Activated naive CD8-positive, alpha-beta T cell (primary cell): ENCODE data around the gene RPRD1A.
"Not testable (repeated sequence)": the region's sequence is repeated elsewhere in the genome, so short reads cannot be mapped to it uniquely, and the experiment has no call there.

ENCODE experiments used
- H3K27ac Mint-ChIP-seq: one replicate; pipeline ENCODE4 v1.8.0; 2021; ENCODE audit warnings: mixed read lengths
- H3K27me3 Mint-ChIP-seq: one replicate; pipeline ENCODE4 v1.8.0; 2021; ENCODE audit warnings: mixed read lengths
- H3K36me3 Mint-ChIP-seq: one replicate; pipeline ENCODE4 v1.8.0; 2021; ENCODE audit warnings: mixed read lengths
- H3K4me1 Mint-ChIP-seq: one replicate; pipeline ENCODE4 v1.8.0; 2021; ENCODE audit warnings: low read depth, mixed read lengths
- H3K4me3 Mint-ChIP-seq: one replicate; pipeline ENCODE4 v1.8.0; 2021; ENCODE audit warnings: mild to moderate bottlenecking, mixed read lengths
- H3K9me3 Mint-ChIP-seq: one replicate; pipeline ENCODE4 v1.8.0; 2021; ENCODE audit warnings: low read depth, mixed read lengths

RPRD1A gene

GRCh38 chr18:36092116-36092515, 24.8 kb upstream of the RPRD1A start:
- not testable (repeated sequence) for H3K27ac Mint-ChIP-seq, H3K27me3 Mint-ChIP-seq, H3K4me3 Mint-ChIP-seq, H3K4me1 Mint-ChIP-seq, H3K36me3 Mint-ChIP-seq, H3K9me3 Mint-ChIP-seq

GRCh38 chr18:36089001-36089400, 21.6 kb upstream of the RPRD1A start:
- no peaks in the 10 kb centered on the region for H3K4me1 Mint-ChIP-seq
- no peaks in the 10 kb centered on the region for H3K9me3 Mint-ChIP-seq
- H3K27ac Mint-ChIP-seq, result no peak overlapping the region
- H3K27me3 Mint-ChIP-seq, result no peaks in the 10 kb centered on the region
- no peak overlapping the region for H3K4me3 Mint-ChIP-seq
- no peaks in the 10 kb centered on the region for H3K36me3 Mint-ChIP-seq

- H3K9me3 Mint-ChIP-seq, result no peaks in the 10 kb centered on the region
- no peak overlapping the region for H3K27ac Mint-ChIP-seq
- no peaks in the 10 kb centered on the region for H3K36me3 Mint-ChIP-seq
- H3K4me1 Mint-ChIP-seq, result no peaks in the 10 kb centered on the region
- H3K27me3 Mint-ChIP-seq, result no peaks in the 10 kb centered on the region
- H3K4me3 Mint-ChIP-seq, result no peak overlapping the region
These were observed 20.9 kb upstream of the RPRD1A start for GRCh38 chr18:36088256-36088655.

- H3K36me3 Mint-ChIP-seq, result peaks cover 1% of the 10 kb centered on the region
- H3K9me3 Mint-ChIP-seq, result peaks cover 6% of the 10 kb centered on the region
- H3K27ac Mint-ChIP-seq, result no peak overlapping the region
- no peaks in the 10 kb centered on the region for H3K27me3 Mint-ChIP-seq
- no peaks in the 10 kb centered on the region for H3K4me1 Mint-ChIP-seq
- no peak overlapping the region for H3K4me3 Mint-ChIP-seq
These were observed 18.8 kb upstream of the RPRD1A start for GRCh38 chr18:36086186-36086585.

GRCh38 chr18:36085195-36085594, 17.8 kb upstream of the RPRD1A start:
- Mint-ChIP-seq H3K4me1 (no peaks in the 10 kb centered on the region), H3K9me3 (peaks cover 15% of the 10 kb centered on the region), H3K27me3 (no peaks in the 10 kb centered on the region), H3K4me3 (no peak overlapping the region), H3K36me3 (peaks cover 4% of the 10 kb centered on the region), H3K27ac (no peak overlapping the region)

DNA sequence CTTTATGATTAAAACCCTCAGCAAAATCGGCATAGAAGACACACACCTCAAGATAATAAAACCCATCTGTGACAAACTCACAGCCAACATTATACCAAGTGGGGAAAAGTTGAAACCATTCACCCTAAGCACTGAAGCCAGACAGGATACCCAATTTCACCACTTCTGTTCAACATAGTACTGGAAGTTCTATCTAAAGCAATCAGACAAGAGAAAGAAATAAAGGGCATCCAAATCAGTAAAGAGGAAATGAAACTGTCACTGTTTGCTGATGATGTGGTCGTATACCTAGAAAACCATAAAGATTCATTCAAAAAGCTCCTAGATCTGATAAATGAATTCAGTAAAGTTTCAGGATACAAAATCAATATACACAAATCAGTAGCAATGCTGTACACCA, 16.4 kb upstream of the RPRD1A start:
- no peaks in the 10 kb centered on the region for H3K27me3 Mint-ChIP-seq
- H3K36me3 Mint-ChIP-seq, result peaks cover 7% of the 10 kb centered on the region
- H3K9me3 Mint-ChIP-seq, result peaks cover 15% of the 10 kb centered on the region
- no peaks in the 10 kb centered on the region for H3K4me1 Mint-ChIP-seq
- no peak overlapping the region for H3K4me3 Mint-ChIP-seq
- H3K27ac Mint-ChIP-seq, result no peak overlapping the region

- H3K27me3 Mint-ChIP-seq, H3K36me3 Mint-ChIP-seq, H3K4me3 Mint-ChIP-seq, H3K4me1 Mint-ChIP-seq, H3K27ac Mint-ChIP-seq: not testable (repeated sequence)
- peaks cover 15% of the 10 kb centered on the region for H3K9me3 Mint-ChIP-seq
These were observed 13.8 kb upstream of the RPRD1A start for GRCh38 chr18:36081118-36081517.

- H3K27ac Mint-ChIP-seq, result no peak overlapping the region
- H3K36me3 Mint-ChIP-seq, result peaks cover 7% of the 10 kb centered on the region
- peaks cover 4% of the 10 kb centered on the region for H3K27me3 Mint-ChIP-seq
- H3K4me1 Mint-ChIP-seq, result no peaks in the 10 kb centered on the region
- no peak overlapping the region for H3K4me3 Mint-ChIP-seq
- peaks cover 15% of the 10 kb centered on the region for H3K9me3 Mint-ChIP-seq
These were observed 11.6 kb upstream of the RPRD1A start for GRCh38 chr18:36078751-36079529.

DNA sequence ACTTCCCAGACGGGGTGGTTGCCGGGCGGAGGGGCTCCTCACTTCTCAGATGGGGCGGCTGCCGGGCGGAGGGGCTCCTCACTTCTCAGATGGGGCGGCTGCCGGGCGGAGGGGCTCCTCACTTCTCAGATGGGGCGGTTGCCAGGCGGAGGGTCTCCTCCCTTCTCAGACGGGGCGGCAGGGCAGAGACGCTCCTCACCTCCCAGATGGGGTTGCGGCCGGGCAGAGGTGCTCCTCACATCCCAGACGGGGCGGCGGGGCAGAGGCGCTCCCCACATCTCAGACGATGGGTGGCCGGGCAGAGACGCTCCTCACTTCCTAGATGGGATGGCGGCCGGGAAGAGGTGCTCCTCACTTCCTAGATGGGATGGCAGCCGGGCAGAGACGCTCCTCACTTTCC, 10.4 kb upstream of the RPRD1A start:
- H3K9me3 Mint-ChIP-seq, result peaks cover 15% of the 10 kb centered on the region
- H3K36me3 Mint-ChIP-seq, H3K4me3 Mint-ChIP-seq, H3K27me3 Mint-ChIP-seq, H3K27ac Mint-ChIP-seq, H3K4me1 Mint-ChIP-seq: not testable (repeated sequence)

DNA sequence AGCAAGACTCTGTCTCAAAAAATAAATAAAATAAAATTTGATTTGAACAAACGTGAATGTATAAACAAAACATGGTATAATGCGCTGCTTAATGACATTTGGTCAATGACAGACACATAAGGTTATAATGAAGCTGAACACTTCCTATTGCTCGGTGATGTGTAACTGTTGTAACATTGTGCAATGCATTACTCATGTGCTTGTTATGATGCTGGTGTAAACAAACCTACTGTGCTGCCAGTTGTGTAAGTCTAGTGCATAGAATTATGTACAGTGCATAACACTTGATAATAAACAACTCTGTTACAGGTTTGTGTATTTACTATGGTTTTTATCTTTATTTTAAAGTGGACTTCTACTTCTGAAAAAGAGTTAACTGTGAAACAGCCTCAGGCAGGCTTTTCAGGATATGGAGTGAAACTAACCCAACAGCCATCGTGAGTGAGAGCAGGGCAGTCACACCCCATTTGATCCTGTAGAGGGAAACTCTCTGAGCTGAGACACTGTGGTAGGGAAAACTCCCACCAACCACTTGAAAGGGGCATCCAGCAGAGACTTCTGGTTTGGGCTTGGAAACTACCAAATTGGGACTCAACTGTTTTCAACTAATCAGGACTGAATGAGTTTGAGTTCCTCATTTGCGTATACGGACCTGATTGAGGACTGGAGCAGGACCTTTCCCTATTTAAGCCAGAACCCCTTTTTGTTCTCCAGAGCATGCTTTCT, 8.7 kb upstream of the RPRD1A start:
- no peak overlapping the region for H3K4me3 Mint-ChIP-seq
- H3K27me3 Mint-ChIP-seq, result peaks cover 6% of the 10 kb centered on the region
- no peaks in the 10 kb centered on the region for H3K4me1 Mint-ChIP-seq
- H3K27ac Mint-ChIP-seq, result no peak overlapping the region
- peaks cover 7% of the 10 kb centered on the region for H3K9me3 Mint-ChIP-seq
- H3K36me3 Mint-ChIP-seq, result peaks cover 4% of the 10 kb centered on the region

DNA sequence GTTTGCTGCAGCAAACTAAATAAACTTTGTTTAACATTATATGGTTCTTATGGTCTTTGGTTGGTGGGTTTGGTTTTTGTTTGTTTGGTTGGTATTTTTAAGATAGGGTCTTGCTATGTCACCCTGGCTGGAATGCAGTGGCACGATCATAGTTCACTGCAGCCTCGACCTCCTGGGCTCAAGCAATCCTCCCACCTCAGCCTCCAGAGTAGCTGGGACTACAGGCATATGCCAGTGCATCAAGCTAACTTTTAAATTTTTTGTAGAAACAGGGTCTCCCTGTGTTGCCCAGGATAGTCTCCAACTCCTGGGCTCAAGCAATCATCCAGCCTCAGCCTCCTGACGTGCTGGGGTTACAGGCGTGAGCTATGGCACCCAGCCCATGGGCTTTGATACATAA, 7.1 kb upstream of the RPRD1A start:
- no peaks in the 10 kb centered on the region for H3K36me3 Mint-ChIP-seq
- H3K27ac Mint-ChIP-seq, result no peak overlapping the region
- H3K4me1 Mint-ChIP-seq, result no peaks in the 10 kb centered on the region
- H3K9me3 Mint-ChIP-seq, result no peaks in the 10 kb centered on the region
- no peak overlapping the region for H3K4me3 Mint-ChIP-seq
- H3K27me3 Mint-ChIP-seq, result peaks cover 6% of the 10 kb centered on the region

DNA sequence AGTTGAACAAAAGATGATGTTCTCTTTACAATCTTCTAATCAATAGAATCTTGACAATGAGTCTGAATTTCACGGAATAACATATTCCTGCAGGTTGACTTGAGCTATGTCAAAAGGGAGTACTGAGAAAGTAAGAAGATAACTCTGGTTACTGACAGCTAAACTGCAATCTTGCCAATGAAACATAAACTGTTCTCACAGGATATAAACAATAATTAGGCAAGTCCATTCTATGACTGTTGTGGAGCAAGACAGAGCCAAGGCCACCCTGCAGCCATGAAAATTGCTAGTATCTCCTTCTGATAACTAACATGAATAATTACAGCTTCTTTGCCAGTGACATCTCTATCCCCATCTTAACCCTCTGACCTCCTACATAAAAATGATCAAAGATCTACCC, 6.3 kb upstream of the RPRD1A start:
- H3K4me1 Mint-ChIP-seq, result no peaks in the 10 kb centered on the region
- H3K27me3 Mint-ChIP-seq, result peaks cover 6% of the 10 kb centered on the region
- no peak overlapping the region for H3K4me3 Mint-ChIP-seq
- no peaks in the 10 kb centered on the region for H3K9me3 Mint-ChIP-seq
- H3K27ac Mint-ChIP-seq, result no peak overlapping the region
- no peaks in the 10 kb centered on the region for H3K36me3 Mint-ChIP-seq

DNA sequence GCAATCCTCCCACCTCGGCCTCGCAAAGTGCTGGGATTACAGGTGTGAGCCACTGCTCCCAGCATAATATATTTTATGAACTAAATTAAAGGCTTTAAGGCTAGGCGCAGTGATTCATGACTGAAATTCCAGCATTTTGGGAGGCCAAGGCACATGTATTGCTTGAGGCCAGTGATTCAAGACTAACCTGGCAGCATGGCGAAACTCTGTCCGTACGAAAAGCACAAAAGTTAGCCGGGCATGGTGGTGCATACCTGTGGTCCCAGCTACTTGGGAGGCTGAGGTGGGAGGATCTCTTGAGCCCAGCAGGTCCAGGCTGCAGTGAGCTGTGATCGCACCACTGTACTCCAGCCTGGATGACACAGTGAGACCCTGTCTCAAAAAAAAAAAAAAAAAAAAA, 5.0 kb upstream of the RPRD1A start:
- not testable (repeated sequence) for H3K36me3 Mint-ChIP-seq, H3K27me3 Mint-ChIP-seq, H3K4me3 Mint-ChIP-seq, H3K27ac Mint-ChIP-seq, H3K4me1 Mint-ChIP-seq, H3K9me3 Mint-ChIP-seq

DNA sequence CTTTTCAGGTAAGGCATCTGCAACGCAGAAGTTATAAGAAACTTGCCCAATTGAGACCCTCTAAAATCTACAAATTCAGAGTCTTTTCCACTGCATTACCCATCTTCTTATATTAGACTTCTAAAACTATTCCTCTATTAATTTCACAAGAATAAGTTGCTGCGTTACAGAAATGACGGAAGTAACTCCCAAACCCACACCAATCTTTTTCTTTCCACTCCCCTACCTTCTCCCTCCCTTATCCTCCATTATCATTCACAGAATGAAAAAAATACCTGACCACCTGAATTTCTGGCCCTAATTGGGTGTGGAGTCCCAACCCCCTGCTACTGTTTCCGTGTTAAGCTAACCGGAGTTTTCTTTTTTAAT, 689 bp downstream of the RPRD1A start:
- Mint-ChIP-seq H3K4me1 (peaks cover 42% of the 10 kb centered on the region), H3K4me3 (peak overlapping the region; percentile 94), H3K27me3 (no peaks in the 10 kb centered on the region), H3K9me3 (no peaks in the 10 kb centered on the region), H3K27ac (peak overlapping the region; percentile 93), H3K36me3 (peaks cover 8% of the 10 kb centered on the region)

- Mint-ChIP-seq H3K27ac (peak overlapping the region; percentile 93), H3K27me3 (no peaks in the 10 kb centered on the region), H3K4me1 (peaks cover 48% of the 10 kb centered on the region), H3K36me3 (peaks cover 8% of the 10 kb centered on the region), H3K9me3 (no peaks in the 10 kb centered on the region), H3K4me3 (peak overlapping the region; percentile 94)
These were observed 1.4 kb downstream of the RPRD1A start for GRCh38 chr18:36066001-36066400.

DNA sequence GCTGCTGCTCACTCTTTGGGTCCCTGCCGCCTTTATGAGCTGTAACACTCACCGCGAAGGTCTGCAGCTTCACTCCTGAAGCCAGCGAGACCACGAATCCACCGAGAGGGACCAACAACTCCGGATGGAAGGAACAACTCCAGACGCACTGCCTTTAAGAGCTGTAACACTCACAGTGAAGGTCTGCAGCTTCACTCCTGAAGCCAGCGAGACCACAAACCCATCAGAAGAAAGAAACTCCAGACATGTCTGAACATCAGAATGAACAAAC, 2.6 kb downstream of the RPRD1A start:
- H3K36me3 Mint-ChIP-seq, H3K27ac Mint-ChIP-seq, H3K27me3 Mint-ChIP-seq, H3K9me3 Mint-ChIP-seq: not testable (repeated sequence)
- Mint-ChIP-seq H3K4me1 (peaks cover 54% of the 10 kb centered on the region), H3K4me3 (peak overlapping the region; percentile 57)
